ENCODE measurements around the gene CAMK2B.

DNA sequence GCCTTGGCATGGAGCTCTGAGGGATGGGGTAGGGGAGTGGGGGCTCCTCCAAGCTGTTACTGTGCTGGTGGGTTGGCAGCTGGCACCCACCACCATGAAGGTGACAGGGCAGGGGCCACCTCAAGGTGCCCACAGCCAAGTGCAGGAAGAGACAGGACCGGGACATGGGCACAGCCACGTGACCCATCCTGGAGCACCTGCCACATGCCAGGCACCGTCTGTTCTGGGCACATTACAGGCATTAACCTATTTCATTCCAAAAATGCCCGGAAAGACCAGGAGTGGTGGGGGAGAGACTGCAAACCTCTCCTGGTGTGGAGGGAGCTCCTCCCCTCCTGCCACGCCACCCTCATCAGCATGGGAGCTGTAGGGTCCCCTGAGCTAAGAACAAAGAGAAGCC lies 56.7 kb downstream of the CAMK2B start:
- TF ChIP-seq, protein P1, sequence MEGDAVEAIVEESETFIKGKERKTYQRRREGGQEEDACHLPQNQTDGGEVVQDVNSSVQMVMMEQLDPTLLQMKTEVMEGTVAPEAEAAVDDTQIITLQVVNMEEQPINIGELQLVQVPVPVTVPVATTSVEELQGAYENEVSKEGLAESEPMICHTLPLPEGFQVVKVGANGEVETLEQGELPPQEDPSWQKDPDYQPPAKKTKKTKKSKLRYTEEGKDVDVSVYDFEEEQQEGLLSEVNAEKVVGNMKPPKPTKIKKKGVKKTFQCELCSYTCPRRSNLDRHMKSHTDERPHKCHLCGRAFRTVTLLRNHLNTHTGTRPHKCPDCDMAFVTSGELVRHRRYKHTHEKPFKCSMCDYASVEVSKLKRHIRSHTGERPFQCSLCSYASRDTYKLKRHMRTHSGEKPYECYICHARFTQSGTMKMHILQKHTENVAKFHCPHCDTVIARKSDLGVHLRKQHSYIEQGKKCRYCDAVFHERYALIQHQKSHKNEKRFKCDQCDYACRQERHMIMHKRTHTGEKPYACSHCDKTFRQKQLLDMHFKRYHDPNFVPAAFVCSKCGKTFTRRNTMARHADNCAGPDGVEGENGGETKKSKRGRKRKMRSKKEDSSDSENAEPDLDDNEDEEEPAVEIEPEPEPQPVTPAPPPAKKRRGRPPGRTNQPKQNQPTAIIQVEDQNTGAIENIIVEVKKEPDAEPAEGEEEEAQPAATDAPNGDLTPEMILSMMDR (IDR thresholded peaks at IDR 0.05; ENCODE audit: borderline replicate concordance, extremely low read depth, low read length, poor library complexity, severe bottlenecking): no peak
- TF ChIP-seq EZH2 (IDR thresholded peaks at IDR 0.05; ENCODE audit: borderline replicate concordance, low read depth, low read length, severe bottlenecking): no peak
